Mesenchymal stem cell (in vitro differentiated cells and primary cell): Measurements from ENCODE around the gene NPL.

Experiments used
- DNase-seq: peaks from one replicate; pipeline ENCODE4 v3.0.0-alpha.2; 2013
- H2AFZ ChIP-seq: one replicate; pipeline ENCODE4 v1.6.1; 2013; ENCODE audit warnings: low read depth, mild to moderate bottlenecking, control low read depth, inconsistent platforms, low read length, moderate library complexity
- H2AK5ac ChIP-seq: 2 replicates; pipeline ENCODE4 v1.6.1; 2013; ENCODE audit warnings: low read length, moderate library complexity, mild to moderate bottlenecking, inconsistent platforms; ENCODE audit not compliant: severe bottlenecking
- H2BK120ac ChIP-seq: one replicate; pipeline ENCODE4 v1.6.1; 2013; ENCODE audit warnings: low read depth, mild to moderate bottlenecking, inconsistent platforms, low read length, moderate library complexity
- H2BK12ac ChIP-seq, 2 experiments: one replicate each; pipeline ENCODE4 v1.6.1; 2013; ENCODE audit warnings: inconsistent platforms in 2 of 2, low read length in 2 of 2, mild to moderate bottlenecking in 2 of 2, moderate library complexity in 2 of 2, control low read depth in 1 of 2
- H2BK15ac ChIP-seq: one replicate; pipeline ENCODE4 v1.6.1; 2013; ENCODE audit warnings: mild to moderate bottlenecking, low read depth, inconsistent platforms; ENCODE audit not compliant: poor library complexity, severe bottlenecking
- H2BK5ac ChIP-seq: 2 replicates; pipeline ENCODE4 v1.6.1; 2013; ENCODE audit warnings: low read depth, mild to moderate bottlenecking, low read length, control low read depth, inconsistent platforms; ENCODE audit not compliant: poor library complexity, severe bottlenecking
- H3K14ac ChIP-seq, 2 experiments: one replicate each; pipeline ENCODE4 v1.6.1; 2013; ENCODE audit warnings: inconsistent platforms in 2 of 2, low read length in 2 of 2, control low read depth in 1 of 2, mild to moderate bottlenecking in 1 of 2, moderate library complexity in 1 of 2
- H3K18ac ChIP-seq, 2 experiments: one replicate each; pipeline ENCODE4 v1.6.1; 2013; ENCODE audit warnings: inconsistent platforms in 2 of 2, low read length in 2 of 2, control low read depth in 1 of 2, low read depth in 1 of 2, mild to moderate bottlenecking in 1 of 2
- H3K23ac ChIP-seq, 2 experiments: one replicate each; pipeline ENCODE4 v1.6.1; 2013; ENCODE audit warnings: inconsistent platforms in 2 of 2, low read length in 2 of 2, mild to moderate bottlenecking in 2 of 2, moderate library complexity in 2 of 2, control low read depth in 1 of 2
- H3K27ac ChIP-seq: 2 replicates; pipeline ENCODE4 v1.5.1; 2013; ENCODE audit warnings: mild to moderate bottlenecking, moderate library complexity, low read length, control low read depth, inconsistent platforms; ENCODE audit not compliant: poor library complexity, severe bottlenecking
- H3K27me3 ChIP-seq, 2 experiments: 2 replicates each; pipeline versions ENCODE4 v1.6.1 to v1.7.0; 2013; ENCODE audit warnings: low read length in 2 of 2, mild to moderate bottlenecking in 2 of 2, moderate library complexity in 2 of 2, control low read depth in 1 of 2, inconsistent platforms in 1 of 2; ENCODE audit not compliant: control insufficient read depth in 1 of 2, insufficient read depth in 1 of 2
- H3K36me3 ChIP-seq, 2 experiments: 2 replicates each; pipeline versions ENCODE4 v1.6.1 to v1.7.0; 2013; ENCODE audit warnings: low read length in 2 of 2, control low read depth in 1 of 2, inconsistent platforms in 1 of 2, low read depth in 1 of 2, mild to moderate bottlenecking in 1 of 2; ENCODE audit not compliant: insufficient read depth in 2 of 2, control insufficient read depth in 1 of 2
- H3K4ac ChIP-seq, 2 experiments: one replicate each; pipeline ENCODE4 v1.6.1; 2013; ENCODE audit warnings: inconsistent platforms in 2 of 2, low read length in 2 of 2, mild to moderate bottlenecking in 2 of 2, moderate library complexity in 2 of 2, control low read depth in 1 of 2, low read depth in 1 of 2
- H3K4me1 ChIP-seq: 2 replicates; pipeline ENCODE4 v1.6.1; 2013; ENCODE audit warnings: low read depth, low read length, control low read depth; ENCODE audit not compliant: control insufficient read depth, insufficient read depth
- H3K4me2 ChIP-seq: 2 replicates; pipeline ENCODE4 v1.6.1; 2013; ENCODE audit warnings: low read length, mild to moderate bottlenecking, inconsistent platforms; ENCODE audit not compliant: poor library complexity, severe bottlenecking
- H3K4me3 ChIP-seq, 2 experiments: 2 replicates each; pipeline versions ENCODE4 v1.5.1 to v1.7.0; 2013; ENCODE audit warnings: low read length in 2 of 2, mild to moderate bottlenecking in 2 of 2, control low read depth in 1 of 2, low read depth in 1 of 2; ENCODE audit not compliant: insufficient read depth in 1 of 2
- H3K79me1 ChIP-seq: replicated peaks from 2 replicates; pipeline ENCODE4 v1.6.1; 2013; ENCODE audit warnings: mild to moderate bottlenecking, control low read depth, low read length, inconsistent platforms; ENCODE audit not compliant: poor library complexity, severe bottlenecking
- H3K9ac ChIP-seq: 2 replicates; pipeline ENCODE4 v1.7.0; 2013; ENCODE audit warnings: mild to moderate bottlenecking, low read length, moderate library complexity
- H3K9me3 ChIP-seq: 2 replicates; pipeline ENCODE4 v1.7.0; 2013; ENCODE audit warnings: mild to moderate bottlenecking, low read length; ENCODE audit not compliant: control insufficient read depth
- H4K8ac ChIP-seq: one replicate; pipeline ENCODE4 v1.6.1; 2013; ENCODE audit warnings: inconsistent platforms, mild to moderate bottlenecking, low read length, moderate library complexity
- H4K91ac ChIP-seq: one replicate; pipeline ENCODE4 v1.6.1; 2013; ENCODE audit warnings: mild to moderate bottlenecking, low read length, inconsistent platforms
- WGBS: methylation state at CpG from one replicate; pipeline ENCODE4 v1.1.7; 2013; ENCODE audit warnings: mixed read lengths; 5-methylcytosine and 5-hydroxymethylcytosine counted together

The NPL gene

GRCh38 chr1:182802006-182802803 is 12.6 kb downstream of the NPL start:
- no peak overlapping the region for H2BK120ac ChIP-seq

GRCh38 chr1:182803846-182804245 is 14.3 kb downstream of the NPL start:
- Histone ChIP-seq H3K27me3 (no peaks in the 10 kb centered on the region), H4K91ac (no peak overlapping the region), H3K9ac (no peak overlapping the region), H3K4me3 (no peak overlapping the region), H3K4me1 (no peaks in the 10 kb centered on the region), H2BK5ac (no peak overlapping the region), H2AFZ (no peak overlapping the region), H3K27ac (no peak overlapping the region), H3K36me3 (peaks cover 0 to 38% of the 10 kb centered on the region in 2 experiments), H2AK5ac (no peak overlapping the region), H3K4ac (no peak overlapping the region), H2BK120ac (no peak overlapping the region), H3K79me1 (no peaks in the 10 kb centered on the region), H3K4me2 (no peak overlapping the region), H3K9me3 (no peaks in the 10 kb centered on the region), H2BK15ac (no peak overlapping the region), H3K23ac (no peak overlapping the region), H3K14ac (no peak overlapping the region), H4K8ac (no peak overlapping the region), H3K18ac (no peak overlapping the region), H2BK12ac (no peak overlapping the region)
- DNase-seq = no peak
- WGBS = 100% methylated on average over 1 of the region's 1 CpG

More at GRCh38 chr1:182802006-182802803, 12.6 kb downstream of the NPL start:
- Histone ChIP-seq H3K4me3 (no peak overlapping the region), H3K9ac (no peak overlapping the region), H3K23ac (no peak overlapping the region), H4K8ac (no peak overlapping the region), H3K14ac (no peak overlapping the region), H4K91ac (no peak overlapping the region), H3K18ac (no peak overlapping the region), H3K36me3 (peaks cover 0 to 34% of the 10 kb centered on the region in 2 experiments), H3K9me3 (no peaks in the 10 kb centered on the region), H3K4ac (no peak overlapping the region), H3K4me1 (no peaks in the 10 kb centered on the region), H2AFZ (no peak overlapping the region), H3K79me1 (no peaks in the 10 kb centered on the region), H2BK15ac (no peak overlapping the region), H2AK5ac (no peak overlapping the region), H2BK12ac (no peak overlapping the region), H2BK5ac (no peak overlapping the region), H3K4me2 (no peak overlapping the region), H3K27me3 (no peaks in the 10 kb centered on the region), H3K27ac (no peak overlapping the region)
- WGBS = 83% methylated on average over 2 of the region's 4 CpGs
- DNase-seq = no peak

- Histone ChIP-seq H2AK5ac (no peak overlapping the region), H3K9me3 (no peaks in the 10 kb centered on the region), H3K18ac (no peak overlapping the region), H3K9ac (no peak overlapping the region), H2BK120ac (no peak overlapping the region), H3K4me2 (no peak overlapping the region), H4K8ac (no peak overlapping the region), H2BK15ac (no peak overlapping the region), H3K23ac (no peak overlapping the region), H4K91ac (no peak overlapping the region), H3K36me3 (peaks cover 0 to 38% of the 10 kb centered on the region in 2 experiments), H3K14ac (no peak overlapping the region), H3K79me1 (no peaks in the 10 kb centered on the region), H2AFZ (no peak overlapping the region), H3K4me3 (no peak overlapping the region), H3K4ac (no peak overlapping the region), H3K27ac (no peak overlapping the region), H2BK5ac (no peak overlapping the region), H3K4me1 (no peaks in the 10 kb centered on the region), H2BK12ac (no peak overlapping the region), H3K27me3 (no peaks in the 10 kb centered on the region)
- DNase-seq = no peak
- 80% methylated on average over 11 of the region's 11 CpGs for WGBS
These were observed 16.6 kb downstream of the NPL start for GRCh38 chr1:182806015-182806678.

- Histone ChIP-seq H3K18ac (no peak overlapping the region), H3K36me3 (peaks cover 0 to 44% of the 10 kb centered on the region in 2 experiments), H2BK12ac (no peak overlapping the region), H2AFZ (no peak overlapping the region), H3K14ac (no peak overlapping the region), H3K9ac (no peak overlapping the region), H3K4me2 (no peak overlapping the region), H2BK120ac (no peak overlapping the region), H3K23ac (no peak overlapping the region), H3K27me3 (no peaks in the 10 kb centered on the region), H3K4ac (no peak overlapping the region), H2BK5ac (no peak overlapping the region), H3K4me3 (no peak overlapping the region), H4K8ac (no peak overlapping the region), H3K27ac (no peak overlapping the region), H2BK15ac (no peak overlapping the region), H3K9me3 (no peaks in the 10 kb centered on the region), H3K4me1 (no peaks in the 10 kb centered on the region), H2AK5ac (no peak overlapping the region), H4K91ac (no peak overlapping the region), H3K79me1 (no peaks in the 10 kb centered on the region)
- no peak for DNase-seq
- whole genome bisulfite sequencing = 100% methylated on average over 1 of the region's 3 CpGs
These were observed 18.3 kb downstream of the NPL start for GRCh38 chr1:182807907-182808306.
